GM19099 (cell line): ENCODE results near the gene CDK8.

Experiments
- POLR2A ChIP-seq: IDR thresholded peaks from 3 replicates; pipeline ENCODE4 v1.6.1; 2011; ENCODE audit warnings: low read depth; ENCODE audit not compliant: insufficient read length; ENCODE audit errors: extremely low read depth

The CDK8 gene

DNA sequence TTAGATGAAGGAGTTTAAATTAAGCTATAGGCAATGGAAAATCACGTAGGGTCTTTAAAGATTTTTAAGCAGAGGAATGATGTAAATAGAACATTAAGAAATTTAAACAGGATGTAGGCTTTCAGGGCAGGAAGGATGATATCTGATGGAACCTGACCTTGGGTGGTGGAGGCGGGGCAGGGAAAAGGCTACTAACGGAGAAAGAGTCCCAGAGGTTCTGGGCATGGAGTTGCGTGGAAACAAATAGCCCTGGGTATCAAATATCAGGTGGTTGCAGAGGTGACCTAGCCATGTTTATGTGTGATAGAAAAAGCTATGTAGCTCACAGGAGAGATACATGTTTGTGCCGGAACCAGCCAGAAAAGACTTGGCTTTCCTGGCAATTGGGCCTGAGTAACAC is 7.8 kb upstream of the CDK8 start:
- TF ChIP-seq POLR2A: no peak

- no peak for TF ChIP-seq POLR2A
Observed at GRCh38 chr13:26247011-26247410, 6.9 kb upstream of the CDK8 start.

GRCh38 chr13:26247608-26248007 is 6.3 kb upstream of the CDK8 start:
- TF ChIP-seq POLR2A: no peak

DNA sequence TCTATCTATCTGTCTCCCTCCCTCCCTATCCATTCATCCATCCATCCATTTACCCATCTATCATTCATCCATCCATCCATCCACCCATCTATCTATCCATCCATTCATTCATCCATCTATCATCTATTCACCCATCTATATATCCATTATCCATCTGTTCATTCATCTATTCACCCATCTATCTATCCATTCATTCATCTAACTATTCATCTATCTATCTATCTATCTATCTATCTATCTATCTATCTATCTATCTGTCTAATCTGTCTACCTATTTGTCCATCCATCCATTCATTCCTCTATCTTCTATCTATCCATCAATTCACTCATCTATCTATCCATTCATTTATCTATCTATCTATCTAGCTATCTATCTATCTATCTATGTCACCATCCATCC is 4.4 kb upstream of the CDK8 start:
- TF ChIP-seq POLR2A: no peak

GRCh38 chr13:26253262-26253786 is 605 bp upstream of the CDK8 start:
- no peak for TF ChIP-seq POLR2A

DNA sequence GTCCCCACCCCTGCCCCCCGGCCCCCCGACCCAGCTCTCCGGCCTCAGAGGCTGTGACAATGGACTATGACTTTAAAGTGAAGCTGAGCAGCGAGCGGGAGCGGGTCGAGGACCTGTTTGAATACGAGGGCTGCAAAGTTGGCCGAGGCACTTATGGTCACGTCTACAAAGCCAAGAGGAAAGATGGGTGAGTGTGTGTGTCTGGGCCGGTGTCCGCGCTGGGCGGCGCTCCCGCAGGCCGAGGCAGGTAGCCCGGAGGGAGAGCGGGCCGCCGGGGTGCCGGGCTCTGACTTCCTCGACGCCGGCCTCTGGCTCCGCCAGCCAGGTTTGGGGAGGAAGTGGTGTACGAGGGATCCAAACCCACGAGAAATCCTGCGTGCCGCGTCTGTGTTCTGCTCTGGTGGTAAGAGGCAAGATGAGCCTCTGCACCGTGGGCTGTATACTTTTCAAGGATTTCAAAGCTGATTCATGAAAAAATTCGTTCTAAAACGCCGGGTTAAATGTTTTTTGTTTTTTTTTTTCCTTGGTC is 718 bp downstream of the CDK8 start:
- TF ChIP-seq POLR2A: no peak

DNA sequence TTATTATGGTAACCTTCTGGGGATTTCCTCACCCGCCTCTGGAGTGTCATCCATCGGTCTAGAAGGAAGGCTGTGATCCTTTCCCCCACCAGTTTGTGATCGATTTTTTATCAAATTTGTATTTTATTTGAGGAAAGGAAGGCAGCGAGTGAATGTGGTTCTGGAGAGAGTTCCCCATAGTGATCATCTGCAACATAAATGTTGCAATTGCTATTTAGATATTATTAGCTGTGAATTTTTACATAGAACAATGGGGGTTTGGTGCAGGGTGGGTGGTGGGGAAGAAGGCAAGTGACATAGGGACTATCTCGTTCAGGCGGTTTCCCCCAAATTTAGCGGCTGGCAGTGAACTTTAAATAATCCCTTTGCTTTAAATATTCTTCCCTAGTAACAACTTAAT is 1.2 kb downstream of the CDK8 start:
- TF ChIP-seq POLR2A: no peak

GRCh38 chr13:26255691-26256277 is 1.9 kb downstream of the CDK8 start:
- no peak for TF ChIP-seq POLR2A

GRCh38 chr13:26257049-26257448 is 3.1 kb downstream of the CDK8 start:
- TF ChIP-seq POLR2A: no peak

DNA sequence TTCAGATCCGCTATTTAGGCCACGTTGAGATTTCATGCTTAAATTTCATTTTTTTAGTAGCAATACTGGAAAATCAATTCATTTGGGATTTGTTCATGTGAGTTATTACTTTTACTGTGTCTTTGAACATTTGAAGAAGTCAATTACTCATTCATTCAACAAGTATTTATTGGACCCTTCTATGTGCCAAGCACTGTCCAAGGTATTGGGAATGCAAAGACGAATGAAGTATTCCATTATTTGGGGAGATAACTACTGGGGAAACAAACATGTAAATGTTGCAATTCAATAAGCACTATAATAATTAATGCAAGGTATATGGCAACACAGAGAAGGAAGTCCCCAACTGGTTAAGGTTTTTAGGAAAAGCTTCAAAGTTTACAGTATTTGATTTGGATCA is 5.7 kb downstream of the CDK8 start:
- TF ChIP-seq POLR2A: no peak

- TF ChIP-seq POLR2A: no peak
Observed at GRCh38 chr13:26262156-26262555, 8.2 kb downstream of the CDK8 start.

GRCh38 chr13:26266311-26266710 is 12.4 kb downstream of the CDK8 start:
- no peak for TF ChIP-seq POLR2A

- no peak for TF ChIP-seq POLR2A
Observed at GRCh38 chr13:26270707-26271106, 16.8 kb downstream of the CDK8 start.

DNA sequence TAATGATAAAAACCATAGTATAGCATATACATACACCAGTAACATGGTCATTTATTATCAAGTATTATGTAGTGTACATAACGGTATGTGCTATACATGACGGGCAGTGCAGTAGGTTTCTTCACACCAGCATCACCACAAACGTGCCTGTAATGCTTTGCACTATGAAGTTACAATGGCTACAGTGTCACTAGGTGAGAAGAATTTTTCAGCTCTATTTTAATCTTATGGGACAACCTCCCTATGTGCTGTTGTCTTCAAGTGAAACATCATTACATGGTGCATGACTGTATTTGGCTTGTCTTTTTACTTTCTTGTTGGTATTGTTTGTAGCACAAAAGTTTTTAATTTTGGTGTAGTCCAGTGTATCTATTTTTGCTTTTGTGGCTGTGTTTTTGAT is 18.7 kb downstream of the CDK8 start:
- TF ChIP-seq POLR2A: no peak

- TF ChIP-seq POLR2A: no peak
Observed at GRCh38 chr13:26280295-26280694, 26.4 kb downstream of the CDK8 start.

DNA sequence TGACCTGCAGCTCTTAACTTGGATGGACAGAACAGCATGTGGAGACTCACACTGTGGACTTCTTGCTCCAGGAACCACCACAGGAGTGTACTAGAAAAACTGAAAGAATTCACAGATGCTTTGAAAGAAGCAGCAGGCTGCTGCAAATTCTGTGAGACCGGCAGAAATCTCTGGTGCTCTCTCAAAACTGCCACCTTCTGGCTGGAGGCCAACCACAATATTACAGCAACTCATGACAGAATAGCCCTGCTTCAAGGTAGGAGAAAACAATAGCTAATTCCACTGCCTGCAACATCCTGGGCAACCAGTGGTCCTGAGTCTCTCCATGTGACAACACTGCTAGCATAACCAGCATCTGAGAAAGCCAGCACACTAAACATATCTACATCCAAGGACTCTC is 26.9 kb downstream of the CDK8 start:
- no peak for TF ChIP-seq POLR2A

GRCh38 chr13:26295812-26296211 is 41.9 kb downstream of the CDK8 start:
- no peak for TF ChIP-seq POLR2A
